AG04449 (cell line): Measurements from ENCODE around the gene BANF1.
A peak's percentile ranks its signal among the peaks of the same experiment; 100 is the strongest.
"Not testable (repeated sequence)": the region's sequence is repeated elsewhere in the genome, so short reads cannot be mapped to it uniquely, and the experiment has no call there.

Experiments used
- CTCF ChIA-PET: fragments of 350-600 bp; formaldehyde crosslinking; extraction: SDS; loops from one replicate; lab custom pipeline; 2021; ENCODE audit warnings: antibody characterized with exemption; lab: Yijun Ruan, JAX
- POLR2A ChIA-PET: fragments of 400-600, 350-600 bp; formaldehyde crosslinking; extraction: SDS; loops from one replicate; lab custom pipeline; 2020; ENCODE audit warnings: antibody characterized with exemption, inconsistent platforms; lab: Yijun Ruan, JAX
- DNase-seq: peaks from one replicate; pipeline ENCODE4 v3.0.0-alpha.2; 2010; ENCODE audit warnings: low read depth, low spot score
- H3K4me3 ChIP-seq: 2 replicates; pipeline ENCODE4 v1.5.1; 2011; ENCODE audit warnings: low read depth, mild to moderate bottlenecking, control low read depth, low read length
- TF ChIP-seq, protein P1 (sequence below): IDR thresholded peaks from one replicate; pipeline ENCODE4 v1.5.1; 2011; ENCODE audit warnings: mild to moderate bottlenecking, moderate library complexity, low read length, control low read depth, inconsistent platforms; ENCODE audit not compliant: insufficient read depth; ENCODE audit errors: missing control alignments

The BANF1 gene

DNA sequence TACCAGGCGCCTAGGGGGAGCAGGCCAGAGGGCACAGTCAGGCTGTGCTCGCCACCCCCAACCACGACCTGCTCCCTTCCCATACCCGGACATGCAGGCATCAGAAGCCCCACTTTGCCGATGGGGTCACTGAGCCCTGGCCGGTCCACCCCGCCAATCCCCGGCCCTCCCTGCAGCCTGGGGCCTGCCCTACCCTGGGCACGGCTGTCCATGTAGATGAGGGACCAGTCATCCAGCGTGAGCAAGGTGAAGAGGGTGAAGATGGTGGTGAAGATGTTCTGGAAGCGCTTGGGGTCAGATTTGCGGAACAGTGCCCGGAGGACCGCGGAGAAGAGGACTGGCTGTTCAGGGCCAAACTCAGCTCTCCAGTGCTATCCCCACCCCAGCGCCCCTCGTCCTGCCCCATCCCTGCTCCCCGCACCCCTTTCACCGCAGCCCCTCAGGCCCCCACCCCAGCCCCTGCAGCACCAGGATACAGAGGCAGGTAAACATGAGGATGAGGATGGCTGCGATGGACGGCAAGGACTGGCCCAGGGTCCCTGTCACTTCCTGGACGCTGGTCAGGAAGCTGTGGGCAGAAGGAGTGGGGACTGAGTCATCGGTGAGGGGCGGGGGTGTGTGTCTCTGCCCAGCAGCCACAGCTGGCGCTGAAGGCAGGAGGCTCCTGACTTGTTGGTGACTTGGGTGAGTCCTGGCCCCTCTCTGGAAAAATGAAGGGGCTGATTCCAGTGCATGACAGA lies 18.5 kb downstream of the BANF1 start:
- no peak overlapping the region for H3K4me3 ChIP-seq
- DNase-seq, result peak; percentile 34
- TF ChIP-seq, protein P1, sequence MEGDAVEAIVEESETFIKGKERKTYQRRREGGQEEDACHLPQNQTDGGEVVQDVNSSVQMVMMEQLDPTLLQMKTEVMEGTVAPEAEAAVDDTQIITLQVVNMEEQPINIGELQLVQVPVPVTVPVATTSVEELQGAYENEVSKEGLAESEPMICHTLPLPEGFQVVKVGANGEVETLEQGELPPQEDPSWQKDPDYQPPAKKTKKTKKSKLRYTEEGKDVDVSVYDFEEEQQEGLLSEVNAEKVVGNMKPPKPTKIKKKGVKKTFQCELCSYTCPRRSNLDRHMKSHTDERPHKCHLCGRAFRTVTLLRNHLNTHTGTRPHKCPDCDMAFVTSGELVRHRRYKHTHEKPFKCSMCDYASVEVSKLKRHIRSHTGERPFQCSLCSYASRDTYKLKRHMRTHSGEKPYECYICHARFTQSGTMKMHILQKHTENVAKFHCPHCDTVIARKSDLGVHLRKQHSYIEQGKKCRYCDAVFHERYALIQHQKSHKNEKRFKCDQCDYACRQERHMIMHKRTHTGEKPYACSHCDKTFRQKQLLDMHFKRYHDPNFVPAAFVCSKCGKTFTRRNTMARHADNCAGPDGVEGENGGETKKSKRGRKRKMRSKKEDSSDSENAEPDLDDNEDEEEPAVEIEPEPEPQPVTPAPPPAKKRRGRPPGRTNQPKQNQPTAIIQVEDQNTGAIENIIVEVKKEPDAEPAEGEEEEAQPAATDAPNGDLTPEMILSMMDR, result no peak
- CTCF ChIA-PET, result interaction anchor here (0.7 to 6.5 kb wide), 4 partner anchors 15 to 137 kb away, joined by 3 to 118 read pairs (median 3); no protein-coding TSS in a partner anchor
- POLR2A ChIA-PET, result interaction anchor here (1.1 kb wide), 1 partner anchor 122 kb away, joined by 4 read pairs; no protein-coding TSS in a partner anchor

DNA sequence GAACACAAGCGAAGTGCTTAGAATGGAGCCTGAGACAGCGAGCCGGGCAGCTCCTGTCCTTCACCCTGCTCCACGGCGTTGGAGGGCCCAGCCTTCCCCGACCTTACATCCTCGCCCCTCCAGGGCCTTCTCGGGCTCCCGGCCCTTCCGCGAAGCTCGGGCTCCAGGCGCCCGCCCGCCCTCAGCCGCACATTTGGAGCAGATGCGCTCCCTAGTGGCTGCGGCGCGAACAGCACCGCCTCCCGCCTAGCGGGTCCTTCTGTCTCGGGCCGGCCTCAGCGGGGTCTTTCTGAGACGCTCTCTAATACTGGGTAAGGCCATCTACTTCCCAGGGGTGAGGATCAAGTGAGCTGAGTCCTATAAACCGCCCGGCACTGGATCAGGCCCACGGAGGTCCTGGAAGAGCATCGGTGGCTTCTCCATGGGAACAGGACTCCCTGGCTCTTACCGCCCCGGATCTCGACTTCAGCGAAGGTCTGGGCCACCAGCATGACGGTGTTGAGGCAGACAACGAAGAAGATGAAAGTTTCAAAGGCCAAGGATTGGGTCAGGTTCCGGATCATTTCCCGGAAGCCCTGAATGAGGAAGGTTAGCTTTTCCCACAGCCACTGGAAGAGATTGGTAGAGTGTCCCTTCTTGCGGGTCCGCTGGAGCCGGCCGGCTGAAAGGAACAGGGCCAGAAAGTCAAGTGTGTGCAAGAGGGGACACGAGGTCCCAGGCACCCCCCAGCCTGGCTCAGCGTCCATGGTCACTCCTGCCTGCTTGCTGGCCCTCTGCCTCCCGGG lies 20.3 kb downstream of the BANF1 start:
- ChIA-PET POLR2A (interaction anchor here (0.6 kb wide), 2 partner anchors 20 to 249 kb away, joined by 4 to 6 read pairs; partner anchors contain the start of gene BANF1), CTCF (interaction anchor here (0.6 to 6.5 kb wide), 41 partner anchors 9 to 318 kb away, joined by 3 to 118 read pairs (median 5); partner anchors contain the start of genes BANF1, CCDC85B, CST6 and EIF1AD)
- H3K4me3 ChIP-seq, result no peak overlapping the region
- DNase-seq, result no peak
- TF ChIP-seq, protein P1, result peak; percentile 97

DNA sequence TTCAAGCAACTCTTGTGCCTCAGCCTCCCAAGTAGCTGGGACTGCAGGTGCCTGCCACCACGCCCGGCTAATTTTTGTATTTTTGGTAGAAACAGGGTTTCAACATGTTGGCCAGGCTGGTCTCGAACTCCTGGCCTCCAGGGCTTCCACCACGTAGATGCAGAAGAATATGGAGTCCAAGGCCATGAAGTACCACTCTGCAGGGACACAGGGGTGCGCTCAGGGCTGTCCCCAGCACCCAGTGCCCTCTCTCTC lies 20.8 kb downstream of the BANF1 start:
- POLR2A ChIA-PET, DNase-seq, H3K4me3 ChIP-seq: not testable (repeated sequence)
- CTCF ChIA-PET, result interaction anchor here (0.8 to 6.5 kb wide), 25 partner anchors 8 to 252 kb away, joined by 3 to 118 read pairs (median 9); partner anchors contain the start of genes BANF1, CCDC85B, CST6 and EIF1AD

DNA sequence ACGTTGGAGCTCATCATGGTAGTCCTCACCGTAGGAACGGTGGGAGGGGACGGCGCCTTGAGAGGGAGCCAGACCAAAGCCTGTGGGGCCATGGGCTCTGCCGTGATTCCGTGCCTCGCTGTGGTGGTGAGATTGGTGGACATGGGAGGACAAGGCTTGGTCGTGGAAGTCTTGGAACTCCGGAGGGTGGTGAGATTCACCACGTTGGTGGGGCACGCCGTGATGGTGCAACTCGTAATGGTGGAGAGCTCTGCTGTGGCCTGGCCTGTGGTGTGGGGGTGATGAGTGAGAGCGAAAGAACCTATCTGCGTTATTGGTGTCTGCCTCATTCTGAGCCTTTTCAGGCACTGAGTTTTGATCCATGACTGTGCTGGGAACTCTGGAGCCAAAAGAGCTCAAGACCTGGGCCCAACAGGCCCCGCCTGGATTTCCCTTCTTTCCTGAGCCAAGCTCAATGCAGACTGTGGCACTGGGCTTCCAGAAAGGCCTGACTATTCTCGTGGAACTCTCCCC lies 23.8 kb downstream of the BANF1 start, which contains the start of gene CATSPER1:
TSS of gene CATSPER1 (minus strand) at position 463 of the 513 bp plus-strand sequence. CDS start at position 363, 100 bp downstream.
- POLR2A ChIA-PET, result no interaction called here
- TF ChIP-seq, protein P1, result no peak
- no peak within 1 kb of the TSS for H3K4me3 ChIP-seq
- DNase-seq, result no peak
- CTCF ChIA-PET, result interaction anchor here (0.8 to 6.8 kb wide), 9 partner anchors 9 to 166 kb away, joined by 3 to 95 read pairs (median 4); partner anchors contain the start of genes MUS81 and SF3B2

DNA sequence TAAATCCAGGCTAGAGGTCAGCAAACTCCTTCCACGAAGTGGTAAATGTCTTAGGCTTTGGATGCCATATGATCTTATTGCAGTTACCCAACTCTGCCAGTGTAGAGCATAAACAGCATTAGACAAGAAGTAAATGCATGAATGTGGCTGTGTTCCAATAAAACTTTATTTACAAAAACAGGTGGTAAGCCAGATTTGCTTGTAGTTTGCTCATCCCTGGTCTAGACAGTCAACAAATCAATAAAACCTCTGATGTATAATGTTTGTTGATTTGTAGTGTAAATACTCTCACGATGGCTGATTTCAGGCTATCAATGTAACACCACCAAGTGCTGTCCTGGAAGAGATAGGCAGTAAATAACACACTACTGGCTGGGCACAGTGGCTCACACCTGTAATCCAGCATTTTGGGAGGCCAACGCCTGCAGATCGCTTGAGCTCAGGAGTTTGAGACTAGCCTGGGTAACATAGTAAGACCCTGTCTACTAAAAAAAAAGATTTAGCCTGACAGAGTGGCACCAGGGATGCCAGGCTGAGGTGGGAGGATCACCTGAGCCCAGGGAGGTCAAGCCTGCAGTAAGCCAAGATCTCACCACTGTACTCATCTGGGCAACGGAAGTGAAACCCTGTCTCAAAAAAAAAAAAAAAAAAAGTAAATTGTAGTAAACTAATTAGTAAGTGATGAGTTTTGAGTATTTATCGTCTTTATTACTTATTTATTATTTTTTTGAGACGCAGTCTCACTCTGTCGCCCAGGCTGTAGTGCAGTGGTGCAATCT lies 30.8 kb downstream of the BANF1 start:
- DNase-seq, result no peak
- TF ChIP-seq, protein P1, result no peak
- no peak overlapping the region for H3K4me3 ChIP-seq
- CTCF ChIA-PET, result interaction anchor here (0.7 to 5.6 kb wide), 4 partner anchors 9 to 127 kb away, joined by 3 to 58 read pairs (median 4); no protein-coding TSS in a partner anchor
- POLR2A ChIA-PET, result no interaction called here
